ENCODE results near the gene COPS2.

DNA sequence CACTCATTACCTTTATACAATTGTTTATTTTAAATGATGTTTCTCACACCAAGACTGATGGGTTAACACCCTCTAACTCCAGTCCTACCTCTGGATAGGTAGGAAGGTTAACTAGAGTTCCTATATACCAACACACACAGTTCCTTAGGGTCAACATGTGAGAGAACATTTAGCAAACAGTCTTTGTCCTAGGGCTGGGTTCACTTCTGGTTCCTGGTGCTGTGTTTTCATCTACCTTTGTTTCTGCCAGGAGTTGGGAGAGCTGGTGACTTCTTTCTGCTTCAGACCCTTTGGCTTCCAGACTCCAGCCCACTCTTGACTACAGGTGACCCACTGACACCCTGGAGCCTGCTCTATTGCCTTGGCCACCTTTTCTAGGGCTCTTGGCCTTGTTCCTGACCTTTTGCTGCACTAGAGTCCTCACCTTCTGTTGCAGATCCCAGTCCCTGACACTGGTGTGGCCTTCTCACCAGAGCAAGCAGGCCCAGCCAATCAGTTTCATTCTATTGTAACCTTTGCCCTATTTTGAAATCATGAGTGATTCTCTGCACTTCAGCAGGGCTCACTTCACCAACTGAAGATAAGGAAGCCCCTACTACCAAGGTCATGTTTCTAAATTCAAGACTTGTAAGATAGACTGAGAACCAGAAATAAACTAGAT, 59.2 kb downstream of the COPS2 start:
- TF ChIP-seq POLR2A (IDR thresholded peaks at IDR 0.05) (no peak), CTCF (IDR thresholded peaks at IDR 0.05) (no peak)
